Natural killer cell (primary cell): ENCODE results near the gene RHOBTB1. TPM values are rescaled to one million over a fixed set of nuclear protein-coding genes. Genes with fewer than 3 reads are reported as not detected.

Experiments
- ATAC-seq, 3 donors: fragments of 150-1000 bp in 2 of 3; fragments of 200-7000 bp in 1 of 3; cut with Tn5 transposase; 1 replicate in 1 of 3; 2 replicates in 2 of 3; pipeline ENCODE4 v1.10.0; 2021; ENCODE audit warnings: mild to moderate bottlenecking in 2 of 3, moderate library complexity in 2 of 3
- DNase-seq, 2 donors: peaks; one replicate each; pipeline versions ENCODE4 v3.0.0 to v3.0.0-alpha.2; 2013 to 2021; ENCODE audit warnings: mixed read lengths in 1 of 2
- H3K27ac ChIP-seq: one replicate; pipeline ENCODE4 v1.5.1; 2013; ENCODE audit warnings: mild to moderate bottlenecking, low read length
- H3K27me3 ChIP-seq: one replicate; pipeline ENCODE4 v1.6.1; 2013; ENCODE audit warnings: low read length; ENCODE audit not compliant: control insufficient read depth, insufficient read depth
- H3K36me3 ChIP-seq: one replicate; pipeline ENCODE4 v1.6.1; 2013; ENCODE audit warnings: low read length; ENCODE audit not compliant: control insufficient read depth, insufficient read depth
- H3K4me1 ChIP-seq: one replicate; pipeline ENCODE4 v1.6.1; 2013; ENCODE audit warnings: low read length; ENCODE audit not compliant: control insufficient read depth, insufficient read depth
- H3K4me3 ChIP-seq: one replicate; pipeline ENCODE4 v1.5.1; 2013; ENCODE audit warnings: low read length
- H3K9me3 ChIP-seq: one replicate; pipeline ENCODE4 v1.6.1; 2013; ENCODE audit warnings: low read length; ENCODE audit not compliant: control insufficient read depth, insufficient read depth
- H3K27ac Mint-ChIP-seq, 2 donors: one replicate each; pipeline ENCODE4 v1.8.0; 2022; ENCODE audit warnings: mild to moderate bottlenecking in 2 of 2, mixed read lengths in 2 of 2, moderate library complexity in 1 of 2
- H3K27me3 Mint-ChIP-seq, 2 donors: one replicate each; pipeline ENCODE4 v1.8.0; 2022; ENCODE audit warnings: low read depth in 2 of 2, mixed read lengths in 2 of 2
- H3K36me3 Mint-ChIP-seq: one replicate; pipeline ENCODE4 v1.8.0; 2022; ENCODE audit warnings: mixed read lengths
- H3K4me1 Mint-ChIP-seq, 2 donors: one replicate each; pipeline ENCODE4 v1.8.0; 2022; ENCODE audit warnings: mixed read lengths in 2 of 2
- H3K4me3 Mint-ChIP-seq: one replicate; pipeline ENCODE4 v1.8.0; 2022; ENCODE audit warnings: mild to moderate bottlenecking, moderate library complexity, mixed read lengths
- H3K9me3 Mint-ChIP-seq, 2 donors: one replicate each; pipeline ENCODE4 v1.8.0; 2022; ENCODE audit warnings: mixed read lengths in 2 of 2
- CTCF ChIP-seq: fragments of 200-600 bp; IDR thresholded peaks from one replicate; pipeline ENCODE4 v1.8.0; 2022; ENCODE audit warnings: antibody characterized with exemption
- WGBS: methylation state at CpG from one replicate; pipeline ENCODE4 v1.1.7; 2013; ENCODE audit warnings: missing lambda C conversion rate; ENCODE audit not compliant: insufficient coverage; 5-methylcytosine and 5-hydroxymethylcytosine counted together
- intact Hi-C: fragments of 100-400 bp; cut with micrococcal nuclease; formaldehyde crosslinking; loops from one replicate; pipeline ENCODE4 v1.14.2; 2022
- total RNA-seq, 4 donors: library from RNA; stranded (reverse); fragments of 120-200 nt in 1 of 4; gene quantifications; one replicate each; pipeline versions ENCODE4 v1.2.3 to v1.2.4, GENCODE V29; 2013 to 2022

The RHOBTB1 gene
- total RNA-seq, 3 donors from 2014 or later (not counting 1 experiment from before 2014, with no cell fraction given), result 0.97 to 1.9 (median 1.1) TPM

GRCh38 chr10:60964257-60965235, 20.6 kb upstream of the RHOBTB1 start:
- no peaks in the 10 kb centered on the region for H3K36me3 Mint-ChIP-seq
- no peaks in the 10 kb centered on the region for H3K27me3 ChIP-seq
- DNase-seq, result peak; percentile 27 to 67
- no peaks in the 10 kb centered on the region for H3K36me3 ChIP-seq
- no peak overlapping the region for H3K4me3 ChIP-seq
- no peaks in the 10 kb centered on the region for H3K4me1 Mint-ChIP-seq
- H3K4me3 Mint-ChIP-seq, result no peak overlapping the region
- H3K27ac ChIP-seq, result no peak overlapping the region
- 4% methylated on average over 2 of the region's 5 CpGs for WGBS
- H3K9me3 Mint-ChIP-seq, result no peaks in the 10 kb centered on the region
- H3K27ac Mint-ChIP-seq, result no peak overlapping the region
- peak in 2 of 3 donors; percentile 42 to 67 for ATAC-seq
- peaks cover 6 to 30% of the 10 kb centered on the region in 2 donors for H3K27me3 Mint-ChIP-seq
- peak; percentile 83 for TF ChIP-seq CTCF
- H3K9me3 ChIP-seq, result no peaks in the 10 kb centered on the region
- H3K4me1 ChIP-seq, result no peaks in the 10 kb centered on the region
- intact Hi-C loops, result loop anchor here (1.0 kb wide), 1 partner anchor 148 kb away; no protein-coding TSS in a partner anchor

- Mint-ChIP-seq H3K4me1 (no peaks in the 10 kb centered on the region), H3K4me3 (no peak overlapping the region), H3K27me3 (peaks cover 6 to 22% of the 10 kb centered on the region in 2 donors), H3K36me3 (no peaks in the 10 kb centered on the region), H3K27ac (no peak overlapping the region), H3K9me3 (no peaks in the 10 kb centered on the region)
- Histone ChIP-seq H3K9me3 (no peaks in the 10 kb centered on the region), H3K36me3 (no peaks in the 10 kb centered on the region), H3K4me3 (no peak overlapping the region), H3K27me3 (no peaks in the 10 kb centered on the region), H3K4me1 (no peaks in the 10 kb centered on the region), H3K27ac (no peak overlapping the region)
- TF ChIP-seq CTCF, result no peak
- ATAC-seq (no peak), DNase-seq (no peak)
- intact Hi-C loops, result loop anchor here (1.0 kb wide), 1 partner anchor 147 kb away; no protein-coding TSS in a partner anchor
- WGBS, result 26% methylated on average over 3 of the region's 4 CpGs
Observed at GRCh38 chr10:60963441-60964256, 19.7 kb upstream of the RHOBTB1 start.

- no peaks in the 10 kb centered on the region for H3K36me3 ChIP-seq
- no peaks in the 10 kb centered on the region for H3K27me3 ChIP-seq
- ATAC-seq, result no peak
- H3K27me3 Mint-ChIP-seq, result peaks cover 6 to 16% of the 10 kb centered on the region in 2 donors
- no peaks in the 10 kb centered on the region for H3K9me3 ChIP-seq
- H3K4me1 Mint-ChIP-seq, result no peaks in the 10 kb centered on the region
- H3K4me3 ChIP-seq, result no peak overlapping the region
- no peak overlapping the region for H3K27ac Mint-ChIP-seq
- TF ChIP-seq CTCF, result no peak
- no peak overlapping the region for H3K4me3 Mint-ChIP-seq
- no peak overlapping the region for H3K27ac ChIP-seq
- no peaks in the 10 kb centered on the region for H3K4me1 ChIP-seq
- DNase-seq, result no peak
- intact Hi-C loops, result no loop called here
- 90% methylated on average over 2 of the region's 3 CpGs for WGBS
- H3K36me3 Mint-ChIP-seq, result no peaks in the 10 kb centered on the region
- no peaks in the 10 kb centered on the region for H3K9me3 Mint-ChIP-seq
Observed at GRCh38 chr10:60962946-60963345, 19.0 kb upstream of the RHOBTB1 start.
